ENCODE results near the gene PRSS35.

PRSS35 gene, protein sequence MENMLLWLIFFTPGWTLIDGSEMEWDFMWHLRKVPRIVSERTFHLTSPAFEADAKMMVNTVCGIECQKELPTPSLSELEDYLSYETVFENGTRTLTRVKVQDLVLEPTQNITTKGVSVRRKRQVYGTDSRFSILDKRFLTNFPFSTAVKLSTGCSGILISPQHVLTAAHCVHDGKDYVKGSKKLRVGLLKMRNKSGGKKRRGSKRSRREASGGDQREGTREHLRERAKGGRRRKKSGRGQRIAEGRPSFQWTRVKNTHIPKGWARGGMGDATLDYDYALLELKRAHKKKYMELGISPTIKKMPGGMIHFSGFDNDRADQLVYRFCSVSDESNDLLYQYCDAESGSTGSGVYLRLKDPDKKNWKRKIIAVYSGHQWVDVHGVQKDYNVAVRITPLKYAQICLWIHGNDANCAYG

DNA sequence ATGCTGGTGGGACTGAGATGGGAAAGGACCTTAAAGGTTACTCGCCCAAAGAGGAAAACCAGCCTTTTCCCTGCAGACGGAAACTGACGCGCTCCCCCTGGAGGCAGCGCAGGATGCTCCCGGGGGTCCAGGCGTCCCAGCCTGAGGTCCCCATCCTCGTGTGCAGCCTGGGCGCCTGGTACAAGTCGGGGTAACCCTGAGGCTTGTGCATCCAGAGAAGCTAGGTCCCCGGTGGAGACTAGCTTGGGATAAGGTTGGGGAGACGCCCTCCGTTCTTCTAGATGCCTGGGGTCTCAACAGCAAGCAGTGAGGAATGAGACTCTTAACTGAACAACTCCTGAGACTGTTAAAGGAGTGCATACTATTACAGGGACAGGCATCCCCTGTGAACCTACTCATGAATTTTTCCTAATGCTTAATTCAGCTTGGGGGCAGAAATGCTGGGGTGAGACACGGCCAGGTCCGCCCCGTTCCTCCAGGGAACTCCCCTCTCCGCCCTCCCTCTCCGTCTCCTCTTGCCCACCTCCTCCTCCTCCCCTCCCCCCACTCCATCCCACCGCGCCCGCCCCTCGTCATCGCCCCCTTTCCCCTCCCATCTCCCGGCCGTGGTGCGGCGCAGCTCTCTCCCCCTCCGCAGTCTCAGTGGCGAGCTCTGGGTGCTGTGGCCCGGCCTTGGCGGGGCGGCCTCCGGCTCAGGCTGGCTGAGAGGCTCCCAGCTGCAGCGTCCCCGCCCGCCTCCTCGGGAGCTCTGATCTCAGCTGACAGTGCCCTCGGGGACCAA is at the start of gene PRSS35:
PRSS35 (plus strand) TSS at position 634 of the 781 bp plus-strand sequence. CDS start 10,908 bp downstream, outside the sequence.
- ChIA-PET CTCF (interaction anchor here (0.5 to 3.6 kb wide), 18 partner anchors 16 to 1000 kb away, joined by 3 to 41 read pairs (median 4); partner anchors contain the start of genes DOP1A and UBE3D), POLR2A (ENCODE audit: low non-redundant PET) (no interaction called here)
- TF ChIP-seq, protein P1, sequence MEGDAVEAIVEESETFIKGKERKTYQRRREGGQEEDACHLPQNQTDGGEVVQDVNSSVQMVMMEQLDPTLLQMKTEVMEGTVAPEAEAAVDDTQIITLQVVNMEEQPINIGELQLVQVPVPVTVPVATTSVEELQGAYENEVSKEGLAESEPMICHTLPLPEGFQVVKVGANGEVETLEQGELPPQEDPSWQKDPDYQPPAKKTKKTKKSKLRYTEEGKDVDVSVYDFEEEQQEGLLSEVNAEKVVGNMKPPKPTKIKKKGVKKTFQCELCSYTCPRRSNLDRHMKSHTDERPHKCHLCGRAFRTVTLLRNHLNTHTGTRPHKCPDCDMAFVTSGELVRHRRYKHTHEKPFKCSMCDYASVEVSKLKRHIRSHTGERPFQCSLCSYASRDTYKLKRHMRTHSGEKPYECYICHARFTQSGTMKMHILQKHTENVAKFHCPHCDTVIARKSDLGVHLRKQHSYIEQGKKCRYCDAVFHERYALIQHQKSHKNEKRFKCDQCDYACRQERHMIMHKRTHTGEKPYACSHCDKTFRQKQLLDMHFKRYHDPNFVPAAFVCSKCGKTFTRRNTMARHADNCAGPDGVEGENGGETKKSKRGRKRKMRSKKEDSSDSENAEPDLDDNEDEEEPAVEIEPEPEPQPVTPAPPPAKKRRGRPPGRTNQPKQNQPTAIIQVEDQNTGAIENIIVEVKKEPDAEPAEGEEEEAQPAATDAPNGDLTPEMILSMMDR (conservative IDR thresholded peaks at IDR 0.05; ENCODE audit: low read depth) = peak; percentile 77
- peak; percentile 29 for DNase-seq (ENCODE audit: low spot score)
- no peak within 1 kb of the TSS for H3K27ac ChIP-seq

DNA sequence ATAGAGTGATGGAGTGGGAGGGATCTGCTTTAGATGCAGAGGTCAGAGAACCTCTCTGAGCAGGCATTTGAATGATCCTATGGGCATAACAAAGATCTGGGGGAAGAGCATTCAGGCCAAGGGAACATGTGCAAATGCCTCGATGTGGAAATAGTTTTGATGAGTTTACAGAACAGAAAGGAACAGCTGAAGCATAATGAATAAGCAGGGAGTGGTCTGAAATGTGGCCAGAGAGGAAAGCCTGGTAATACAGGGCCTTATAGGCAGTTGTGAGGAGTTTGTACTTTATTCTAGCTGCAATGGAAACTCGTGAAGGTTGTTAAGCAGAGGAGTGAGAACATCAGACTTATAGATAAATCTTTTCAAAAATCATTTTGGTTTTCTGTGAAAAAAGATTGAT is 48.4 kb upstream of the PRSS35 start:
- TF ChIP-seq, protein P1 (conservative IDR thresholded peaks at IDR 0.05; ENCODE audit: low read depth) = no peak
- ChIA-PET POLR2A (ENCODE audit: low non-redundant PET) (no interaction called here), CTCF (interaction anchor here (1.2 kb wide), 1 partner anchor 49 kb away, joined by 4 read pairs; the partner anchor contains the start of gene PRSS35)

DNA sequence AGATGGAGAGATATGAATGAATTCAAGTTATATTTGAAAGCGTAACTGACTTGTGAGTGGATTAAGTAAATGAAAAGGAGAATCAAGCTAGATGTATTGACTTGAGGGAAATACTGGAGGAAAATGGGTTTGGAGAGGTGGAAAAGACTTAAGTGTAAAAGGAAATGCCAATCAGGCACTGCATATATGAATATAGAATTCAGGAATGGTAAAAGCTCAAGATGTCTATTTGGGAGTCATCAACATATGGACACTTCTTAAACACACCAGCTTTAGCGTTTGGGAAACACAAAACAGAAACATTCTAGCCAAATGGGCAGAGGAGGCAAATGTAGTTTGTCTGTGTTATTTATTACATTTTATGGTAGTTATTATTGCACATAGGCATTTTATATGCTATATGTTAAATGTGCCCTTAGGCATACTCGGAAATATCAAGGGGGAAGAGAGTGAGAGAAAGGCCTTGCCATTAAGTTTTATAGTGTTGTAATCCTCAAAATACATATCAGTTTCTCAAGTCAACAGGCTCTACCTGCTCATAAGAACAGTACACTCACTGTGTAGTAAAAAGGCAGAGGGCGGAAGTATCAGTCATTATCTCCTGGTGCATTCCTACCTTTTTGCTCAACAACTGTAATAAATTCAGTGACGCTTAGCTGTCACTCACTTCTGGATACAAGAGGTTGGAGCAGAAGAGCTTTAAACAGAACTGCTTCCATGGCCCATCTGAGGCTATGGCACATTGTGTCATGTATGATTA is 47.8 kb upstream of the PRSS35 start:
- ChIA-PET CTCF (interaction anchor here (1.2 kb wide), 1 partner anchor 48 kb away, joined by 4 read pairs; the partner anchor contains the start of gene PRSS35), POLR2A (ENCODE audit: low non-redundant PET) (no interaction called here)
- peak; percentile 68 for DNase-seq (ENCODE audit: low spot score)
- H3K27ac ChIP-seq = no peak overlapping the region
- TF ChIP-seq, protein P1 (conservative IDR thresholded peaks at IDR 0.05; ENCODE audit: low read depth) = no peak

More for the DNA sequence above, 48.4 kb upstream of the PRSS35 start:
- H3K27ac ChIP-seq = no peak overlapping the region
- DNase-seq (ENCODE audit: low spot score) = peak; percentile 8

DNA sequence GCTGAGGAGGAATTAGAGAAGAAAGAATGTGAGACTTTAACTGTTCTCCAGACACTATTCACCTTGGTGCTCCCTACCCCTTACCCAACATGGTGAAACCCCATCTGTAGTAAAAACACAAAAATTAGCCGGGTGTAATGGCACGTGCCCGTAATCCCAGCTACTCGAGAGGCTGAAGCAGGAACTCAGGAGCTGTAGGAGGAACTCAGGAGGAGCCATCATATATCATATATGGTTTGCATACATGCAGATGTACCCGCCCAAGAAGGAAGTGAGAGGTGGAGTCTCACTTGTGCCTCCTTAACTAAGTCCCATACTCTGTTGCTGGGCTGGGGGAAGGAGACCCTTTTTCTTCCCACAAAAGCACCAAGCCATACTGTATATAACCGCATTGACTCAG is 46.0 kb upstream of the PRSS35 start:
- TF ChIP-seq, protein P1 (conservative IDR thresholded peaks at IDR 0.05; ENCODE audit: low read depth) = no peak
- DNase-seq (ENCODE audit: low spot score) = no peak
- CTCF ChIA-PET = no interaction called here
- POLR2A ChIA-PET (ENCODE audit: low non-redundant PET) = no interaction called here
- no peak overlapping the region for H3K27ac ChIP-seq

DNA sequence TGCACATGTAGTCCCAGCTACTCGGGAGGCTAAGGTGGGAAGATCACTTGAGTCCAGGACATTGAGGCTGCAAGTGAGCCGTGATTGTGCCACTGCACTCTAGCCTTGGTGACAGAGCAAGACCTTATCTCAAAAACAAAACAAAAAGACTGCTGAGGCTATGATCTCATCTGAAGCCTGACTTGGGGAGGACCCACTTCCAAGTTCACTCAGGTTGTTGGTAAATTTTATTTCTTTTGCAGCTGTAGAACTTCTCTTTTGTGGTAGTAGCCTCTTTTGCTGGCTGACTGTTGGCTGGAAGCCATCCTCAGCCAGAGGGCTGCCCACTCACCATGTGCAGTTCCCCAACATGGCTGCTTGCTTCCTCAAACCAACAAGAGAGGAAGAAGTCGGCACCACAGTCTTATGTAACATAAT is 44.7 kb upstream of the PRSS35 start:
- ChIA-PET POLR2A (ENCODE audit: low non-redundant PET) (no interaction called here), CTCF (no interaction called here)
- no peak for DNase-seq (ENCODE audit: low spot score)
- TF ChIP-seq, protein P1 (conservative IDR thresholded peaks at IDR 0.05; ENCODE audit: low read depth) = no peak
- H3K27ac ChIP-seq = no peak overlapping the region

DNA sequence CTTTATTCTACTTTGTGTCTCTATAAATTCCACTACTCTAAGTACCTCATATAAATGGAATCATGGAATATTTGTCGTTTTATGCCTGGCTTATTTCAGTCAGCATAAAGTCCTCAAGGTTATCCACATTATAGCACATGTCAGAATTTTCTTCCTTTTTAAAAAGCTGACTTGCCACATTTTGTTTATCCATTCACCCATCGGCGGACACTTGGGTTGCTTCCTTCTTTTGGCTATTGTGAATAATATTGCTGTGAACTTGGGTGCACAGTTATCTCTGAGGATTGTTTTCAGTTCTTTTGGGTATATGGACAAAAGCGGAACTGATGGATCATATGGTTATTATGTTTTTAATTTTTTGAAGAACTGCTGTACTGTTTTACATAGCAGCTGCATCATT is 42.3 kb upstream of the PRSS35 start:
- CTCF ChIA-PET = no interaction called here
- no peak overlapping the region for H3K27ac ChIP-seq

More for the DNA sequence above, 42.3 kb upstream of the PRSS35 start:
- POLR2A ChIA-PET (ENCODE audit: low non-redundant PET) = no interaction called here
- TF ChIP-seq, protein P1 (conservative IDR thresholded peaks at IDR 0.05; ENCODE audit: low read depth) = no peak
- no peak for DNase-seq (ENCODE audit: low spot score)
